ENCODE measurements around the gene EGFL7.

Gene EGFL7

DNA sequence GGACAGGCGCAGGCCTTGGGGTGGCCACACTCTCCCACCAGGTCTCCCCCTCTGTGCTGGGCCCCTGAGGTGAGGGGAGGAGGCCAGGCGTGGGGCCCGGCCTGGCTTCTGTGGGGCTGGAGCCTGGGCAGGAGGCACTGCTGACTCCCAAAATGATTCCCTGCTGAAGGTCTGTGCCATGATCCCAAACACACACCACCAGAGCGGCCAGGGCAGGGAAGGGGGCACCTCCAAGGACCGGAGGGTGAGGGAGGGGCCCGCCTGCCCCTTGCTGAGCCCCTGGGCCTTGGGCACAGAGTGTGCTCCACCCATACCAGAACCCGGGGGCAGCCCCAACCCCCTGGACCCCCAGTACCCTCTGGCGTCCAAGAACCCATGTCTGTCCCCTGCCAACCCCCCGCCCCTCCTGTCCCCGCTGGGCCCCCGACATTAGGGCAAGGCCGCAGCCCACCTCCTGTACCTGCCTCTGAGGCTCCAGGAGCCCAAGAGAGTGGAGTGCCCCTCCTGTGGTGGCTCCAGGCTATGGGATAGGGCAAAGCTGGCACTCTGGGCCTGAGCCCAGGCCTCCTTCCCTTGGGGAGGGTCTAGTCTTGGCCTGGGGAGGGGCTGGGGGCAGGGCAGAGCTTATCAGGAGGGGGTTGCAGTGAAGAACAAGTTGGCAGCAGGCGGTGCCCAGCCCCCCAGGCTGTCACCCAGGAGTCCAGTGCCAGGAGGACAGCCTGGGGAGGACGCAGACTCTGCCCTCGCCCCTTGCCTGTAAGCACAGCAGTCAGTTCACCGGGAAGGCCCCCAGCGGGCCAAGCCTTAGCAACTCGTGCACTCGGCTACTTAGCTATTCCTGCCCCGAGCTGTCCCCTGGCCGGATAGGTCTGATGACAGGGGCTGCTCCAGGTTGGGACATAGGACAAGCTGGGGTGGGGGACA is 2.6 kb upstream of the EGFL7 start:
- no peak for DNase-seq (ENCODE audit: low spot score)

DNA sequence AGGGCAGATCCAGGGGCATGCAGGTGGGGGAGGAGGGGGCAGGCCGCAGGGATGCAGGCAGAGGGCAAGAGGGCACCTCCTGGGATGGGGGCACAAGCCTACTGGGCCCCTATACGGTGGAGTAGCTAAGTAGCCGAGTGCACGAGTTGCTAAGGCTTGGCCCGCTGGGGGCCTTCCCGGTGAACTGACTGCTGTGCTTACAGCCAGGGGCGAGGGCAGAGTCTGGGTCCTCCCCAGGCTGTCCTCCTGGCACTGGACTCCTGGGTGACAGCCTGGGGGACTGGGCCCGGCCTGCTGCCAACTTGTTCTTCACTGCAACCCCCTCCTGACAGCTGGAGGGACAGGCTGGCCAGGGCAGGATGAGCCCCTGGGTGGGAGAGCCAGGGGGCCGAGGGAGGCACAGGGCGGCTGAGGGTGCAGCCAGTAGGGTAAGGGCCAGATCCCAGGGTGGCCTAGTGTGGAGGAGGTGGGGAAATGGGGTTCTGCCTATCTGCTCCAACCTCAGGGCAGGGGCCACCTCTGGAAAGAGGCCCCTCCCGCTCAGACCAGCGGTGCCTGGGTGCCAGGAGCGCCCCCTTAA is 1.7 kb upstream of the EGFL7 start:
- DNase-seq (ENCODE audit: low spot score) = no peak

- DNase-seq (ENCODE audit: low spot score) = no peak
These were observed 933 bp upstream of the EGFL7 start for GRCh38 chr9:136661641-136662325.

GRCh38 chr9:136662326-136662655 is 425 bp upstream of the EGFL7 start:
- DNase-seq (ENCODE audit: low spot score) = no peak

- DNase-seq (ENCODE audit: low spot score) = no peak
These were observed 1.5 kb downstream of the EGFL7 start for GRCh38 chr9:136664000-136664915.

GRCh38 chr9:136665111-136665703 is 2.5 kb downstream of the EGFL7 start:
- no peak for DNase-seq (ENCODE audit: low spot score)

DNA sequence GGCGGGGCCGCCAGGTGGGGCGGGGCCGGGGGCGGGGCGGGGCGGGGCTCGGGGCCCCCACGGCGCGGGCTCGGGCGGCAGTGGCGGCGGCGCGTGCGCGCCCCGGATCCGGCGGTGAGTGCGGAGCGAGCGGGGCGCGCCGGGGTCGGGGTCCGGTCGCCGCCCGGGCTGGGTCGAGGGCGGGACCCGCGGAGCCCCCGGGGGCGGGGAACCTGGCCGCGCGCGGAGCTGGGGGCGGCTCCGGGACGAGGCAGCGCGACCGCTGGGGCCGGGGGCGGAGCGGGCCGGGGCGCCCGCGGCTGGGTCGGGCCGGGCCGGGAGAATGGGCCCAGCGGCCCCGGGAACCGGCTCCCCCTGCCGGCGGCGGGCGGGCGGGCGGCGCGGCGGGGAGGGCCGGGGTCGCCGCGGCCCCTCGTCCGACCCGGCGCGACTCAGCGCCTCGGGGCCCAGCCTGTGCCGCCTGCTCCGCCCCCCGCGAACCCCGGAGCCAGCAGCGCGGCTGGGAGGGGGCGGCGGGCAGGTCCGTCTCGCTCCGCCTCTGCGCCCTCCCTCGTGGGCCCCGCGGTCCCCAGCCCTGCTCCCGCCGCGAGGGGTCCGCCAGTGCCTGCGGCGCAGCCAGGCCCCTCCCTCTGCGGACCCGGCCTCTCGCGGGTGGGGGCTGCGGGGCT is 3.1 kb downstream of the EGFL7 start:
- no peak for DNase-seq (ENCODE audit: low spot score)

GRCh38 chr9:136666372-136667213 is 3.9 kb downstream of the EGFL7 start:
- no peak for DNase-seq (ENCODE audit: low spot score)

GRCh38 chr9:136667214-136667939 is 4.7 kb downstream of the EGFL7 start:
- DNase-seq (ENCODE audit: low spot score) = no peak

DNA sequence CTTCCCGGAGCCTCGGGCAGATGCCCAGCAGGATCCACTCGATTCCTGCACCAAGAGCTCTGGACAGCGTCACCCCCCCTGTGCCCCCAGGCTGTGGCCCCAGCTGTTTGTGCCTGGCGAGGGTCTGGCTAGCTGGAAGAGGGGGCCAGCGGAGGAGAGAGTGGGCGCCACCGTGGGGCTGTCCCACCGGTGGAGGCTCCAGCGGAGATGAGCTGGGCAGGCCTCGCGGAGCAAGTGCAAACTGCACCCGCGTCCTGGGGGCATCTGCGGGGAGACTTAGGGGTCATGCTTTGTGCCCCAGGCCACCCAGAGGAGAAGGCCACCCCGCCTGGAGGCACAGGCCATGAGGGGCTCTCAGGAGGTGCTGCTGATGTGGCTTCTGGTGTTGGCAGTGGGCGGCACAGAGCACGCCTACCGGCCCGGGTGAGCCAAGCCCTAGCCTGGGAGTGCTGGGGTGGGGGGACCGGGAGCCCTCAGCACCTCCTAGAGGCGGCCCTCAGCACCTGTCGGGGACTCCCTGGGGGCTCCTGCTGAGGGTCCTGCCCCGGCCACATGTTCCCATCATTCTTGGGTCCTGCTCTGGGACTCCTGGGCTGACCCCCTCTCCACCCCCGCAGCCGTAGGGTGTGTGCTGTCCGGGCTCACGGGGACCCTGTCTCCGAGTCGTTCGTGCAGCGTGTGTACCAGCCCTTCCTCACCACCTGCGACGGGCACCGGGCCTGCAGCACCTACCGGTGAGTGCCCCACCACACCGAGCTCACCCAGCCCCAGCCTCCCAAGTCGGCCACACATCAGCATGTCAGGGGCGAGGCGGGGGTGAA is 5.4 kb downstream of the EGFL7 start:
- no peak for DNase-seq (ENCODE audit: low spot score)

DNA sequence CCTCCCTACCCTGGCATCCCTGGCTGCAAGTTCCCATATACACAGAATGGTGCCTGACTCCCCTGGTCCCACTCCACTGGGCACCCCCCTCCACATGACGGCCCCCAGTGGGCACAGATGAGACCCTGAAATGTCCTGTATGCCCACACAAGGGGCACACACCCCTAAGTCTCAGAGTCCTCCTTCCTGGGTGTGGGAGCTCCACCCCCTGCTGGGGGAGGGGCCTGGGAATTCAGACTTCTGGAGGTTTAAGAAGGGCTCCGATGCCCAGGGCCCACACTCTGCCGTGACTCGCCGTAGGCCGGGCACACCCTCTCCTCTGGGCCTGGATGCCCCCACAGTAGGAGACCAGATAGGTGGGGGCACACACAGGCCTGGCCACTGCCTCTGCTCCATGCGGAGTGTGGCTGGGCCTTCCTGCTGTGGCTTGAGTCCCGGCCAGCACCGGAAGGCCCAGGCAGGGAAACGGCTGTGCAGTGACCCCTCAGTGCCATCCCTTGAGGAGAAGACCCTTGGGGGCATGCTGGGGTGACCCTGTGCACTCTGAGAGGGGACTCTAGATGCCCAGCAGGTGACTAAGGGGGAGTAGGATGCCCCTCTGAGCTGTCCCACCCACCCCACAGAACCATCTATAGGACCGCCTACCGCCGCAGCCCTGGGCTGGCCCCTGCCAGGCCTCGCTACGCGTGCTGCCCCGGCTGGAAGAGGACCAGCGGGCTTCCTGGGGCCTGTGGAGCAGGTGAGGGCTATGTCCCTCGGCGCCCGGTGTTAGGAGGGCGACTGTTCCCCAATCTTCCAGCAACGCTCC is 6.5 kb downstream of the EGFL7 start:
- DNase-seq (ENCODE audit: low spot score) = peak; percentile 14

DNA sequence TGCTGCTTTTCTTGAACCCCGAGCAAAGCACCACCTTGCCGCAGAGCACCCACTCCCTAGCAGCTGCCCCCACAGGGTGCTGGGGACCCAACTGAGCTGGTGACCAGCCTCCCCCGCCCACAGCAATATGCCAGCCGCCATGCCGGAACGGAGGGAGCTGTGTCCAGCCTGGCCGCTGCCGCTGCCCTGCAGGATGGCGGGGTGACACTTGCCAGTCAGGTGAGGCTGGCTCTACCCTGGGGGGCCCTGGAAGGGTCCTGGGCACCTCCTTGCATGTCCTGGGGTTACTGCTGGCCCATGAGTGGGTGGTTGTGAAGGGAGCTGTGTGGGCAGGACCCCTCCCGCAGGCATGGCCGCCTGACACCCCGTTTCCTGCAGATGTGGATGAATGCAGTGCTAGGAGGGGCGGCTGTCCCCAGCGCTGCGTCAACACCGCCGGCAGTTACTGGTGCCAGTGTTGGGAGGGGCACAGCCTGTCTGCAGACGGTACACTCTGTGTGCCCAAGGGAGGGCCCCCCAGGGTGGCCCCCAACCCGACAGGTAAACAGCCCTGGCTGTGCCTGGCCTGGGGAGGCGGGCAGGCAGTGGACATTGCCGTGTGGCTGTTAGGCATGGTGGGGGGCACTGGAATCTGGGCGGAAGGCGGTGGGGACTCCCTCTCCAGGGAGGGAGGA is 7.2 kb downstream of the EGFL7 start:
- DNase-seq (ENCODE audit: low spot score) = no peak

DNA sequence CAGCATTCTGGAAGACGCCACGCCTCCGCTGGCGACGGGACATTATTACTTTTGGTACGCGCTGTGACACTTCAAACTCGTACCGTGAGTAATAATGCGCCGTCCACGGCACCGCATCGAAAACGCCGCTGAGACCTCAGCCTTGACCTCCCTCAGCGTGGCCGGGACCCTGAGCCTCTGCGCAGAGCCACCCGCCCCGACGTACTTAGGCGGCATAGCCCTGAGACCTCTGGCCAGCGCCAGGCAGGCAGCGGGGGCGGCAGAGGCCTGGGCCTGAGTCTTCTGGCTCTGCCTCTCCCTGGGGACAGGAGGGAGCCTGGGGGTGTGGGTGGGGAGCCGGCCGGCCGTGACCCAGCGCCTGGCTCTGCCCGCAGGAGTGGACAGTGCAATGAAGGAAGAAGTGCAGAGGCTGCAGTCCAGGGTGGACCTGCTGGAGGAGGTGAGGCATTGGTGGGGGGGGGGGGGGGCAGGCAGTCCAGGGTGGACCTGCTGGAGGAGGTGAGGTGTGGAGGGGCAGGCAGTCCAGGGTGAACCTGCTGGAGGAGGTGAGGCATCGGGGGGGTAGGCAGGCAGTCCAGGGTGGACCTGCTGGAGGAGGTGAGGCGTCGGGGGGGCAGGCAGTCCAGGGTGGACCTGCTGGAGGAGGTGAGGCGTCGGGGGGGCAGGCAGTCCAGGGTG is 8.0 kb downstream of the EGFL7 start:
- DNase-seq (ENCODE audit: low spot score) = peak; percentile 13

DNA sequence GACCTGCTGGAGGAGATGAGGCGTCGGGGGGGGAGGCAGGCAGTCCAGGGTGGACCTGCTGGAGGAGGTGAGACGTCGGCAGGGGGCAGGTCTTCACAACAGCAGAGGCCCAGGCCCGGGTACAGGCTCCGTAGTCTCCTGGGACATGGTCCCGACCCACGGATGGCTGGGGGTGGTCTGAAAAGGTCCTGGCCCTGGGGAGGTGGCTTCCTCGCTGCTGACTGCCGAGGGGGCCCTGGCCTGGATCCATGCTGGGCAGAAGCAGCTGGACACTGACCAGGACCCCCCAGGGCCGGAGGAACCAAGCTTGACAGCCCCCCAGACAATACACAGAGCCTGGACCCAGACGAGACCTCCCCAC is 8.5 kb downstream of the EGFL7 start:
- DNase-seq (ENCODE audit: low spot score) = no peak

DNA sequence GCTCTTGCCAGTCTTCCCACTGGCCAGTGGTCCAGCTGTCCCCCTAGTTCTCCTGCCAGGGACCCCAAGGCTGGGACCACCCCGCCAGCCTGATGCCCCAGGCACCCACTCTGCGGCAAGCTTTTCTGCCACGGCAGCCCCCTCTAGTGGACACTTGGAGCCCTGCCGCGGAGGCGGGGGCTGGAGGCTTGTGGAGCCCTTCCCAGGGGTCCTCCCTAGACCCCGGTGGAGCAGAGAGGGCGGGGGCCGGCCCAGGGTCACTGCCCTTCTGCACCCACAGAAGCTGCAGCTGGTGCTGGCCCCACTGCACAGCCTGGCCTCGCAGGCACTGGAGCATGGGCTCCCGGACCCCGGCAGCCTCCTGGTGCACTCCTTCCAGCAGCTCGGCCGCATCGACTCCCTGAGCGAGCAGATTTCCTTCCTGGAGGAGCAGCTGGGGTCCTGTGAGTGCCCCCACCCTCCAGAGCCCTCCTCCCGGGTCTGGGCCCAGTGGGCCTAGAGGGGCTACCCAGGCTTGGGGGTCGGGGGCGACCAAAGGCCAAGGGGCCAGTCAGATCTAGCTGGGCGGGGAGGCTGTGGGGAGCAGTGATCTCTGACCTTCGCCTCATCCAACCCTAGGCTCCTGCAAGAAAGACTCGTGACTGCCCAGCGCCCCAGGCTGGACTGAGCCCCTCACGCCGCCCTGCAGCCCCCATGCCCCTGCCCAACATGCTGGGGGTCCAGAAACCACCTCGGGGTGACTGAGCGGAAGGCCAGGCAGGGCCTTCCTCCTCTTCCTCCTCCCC is 9.1 kb downstream of the EGFL7 start:
- peak; percentile 20 for DNase-seq (ENCODE audit: low spot score)

All from kidney tubule cell (primary cell).